Measurements from ENCODE around the gene TKFC. TPM values are rescaled to one million over a fixed set of nuclear protein-coding genes. Genes with fewer than 3 reads are reported as not detected.
A peak's percentile ranks its signal among the peaks of the same experiment; 100 is the strongest.

Gene TKFC
- total RNA-seq, 1 donor from 2014 or later, result 7.3 TPM

GRCh38 chr11:61332281-61332796 lies 689 bp upstream of the TKFC start:
- H3K4me1 ChIP-seq, result peaks cover 0 to 20% of the 10 kb centered on the region in 2 donors
- no peak for DNase-seq (ENCODE audit: low spot score in 2 of 2)
- H3K27me3 ChIP-seq, result no peaks in the 10 kb centered on the region

GRCh38 chr11:61333550-61334433 lies 764 bp downstream of the TKFC start:
- intact Hi-C loops (cut with DNase I), result loop anchor here (2.0 kb wide), 1 partner anchor 95 kb away; the partner anchor contains the start of gene CPSF7
- TF ChIP-seq, protein P1, sequence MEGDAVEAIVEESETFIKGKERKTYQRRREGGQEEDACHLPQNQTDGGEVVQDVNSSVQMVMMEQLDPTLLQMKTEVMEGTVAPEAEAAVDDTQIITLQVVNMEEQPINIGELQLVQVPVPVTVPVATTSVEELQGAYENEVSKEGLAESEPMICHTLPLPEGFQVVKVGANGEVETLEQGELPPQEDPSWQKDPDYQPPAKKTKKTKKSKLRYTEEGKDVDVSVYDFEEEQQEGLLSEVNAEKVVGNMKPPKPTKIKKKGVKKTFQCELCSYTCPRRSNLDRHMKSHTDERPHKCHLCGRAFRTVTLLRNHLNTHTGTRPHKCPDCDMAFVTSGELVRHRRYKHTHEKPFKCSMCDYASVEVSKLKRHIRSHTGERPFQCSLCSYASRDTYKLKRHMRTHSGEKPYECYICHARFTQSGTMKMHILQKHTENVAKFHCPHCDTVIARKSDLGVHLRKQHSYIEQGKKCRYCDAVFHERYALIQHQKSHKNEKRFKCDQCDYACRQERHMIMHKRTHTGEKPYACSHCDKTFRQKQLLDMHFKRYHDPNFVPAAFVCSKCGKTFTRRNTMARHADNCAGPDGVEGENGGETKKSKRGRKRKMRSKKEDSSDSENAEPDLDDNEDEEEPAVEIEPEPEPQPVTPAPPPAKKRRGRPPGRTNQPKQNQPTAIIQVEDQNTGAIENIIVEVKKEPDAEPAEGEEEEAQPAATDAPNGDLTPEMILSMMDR (IDR thresholded peaks at IDR 0.05), result no peak
- Histone ChIP-seq H3K27ac (peak overlapping the region; percentile 92 to 93), H3K36me3 (peaks cover under 1 to 15% of the 10 kb centered on the region in 2 donors), H3K4me1 (peaks cover 0 to 20% of the 10 kb centered on the region in 2 donors), H3K27me3 (no peaks in the 10 kb centered on the region), H3K4me3 (peak overlapping the region; percentile 97 to 98), H3K9me3 (no peaks in the 10 kb centered on the region)
- DNase-seq (ENCODE audit: low spot score in 2 of 2), result no peak

More at GRCh38 chr11:61332281-61332796, 689 bp upstream of the TKFC start:
- Histone ChIP-seq H3K4me3 (peak overlapping the region; percentile 97 to 98), H3K9me3 (no peaks in the 10 kb centered on the region), H3K36me3 (peaks cover 3 to 23% of the 10 kb centered on the region in 2 donors), H3K27ac (peak overlapping the region; percentile 92 to 93)
- intact Hi-C loops (cut with DNase I), result loop anchor here (2.0 kb wide), 1 partner anchor 96 kb away; the partner anchor contains the start of gene CPSF7
- TF ChIP-seq, protein P1 (IDR thresholded peaks at IDR 0.05), result no peak

GRCh38 chr11:61334434-61335354 lies 1.7 kb downstream of the TKFC start:
- H3K4me3 ChIP-seq, result no peak overlapping the region
- H3K27me3 ChIP-seq, result no peaks in the 10 kb centered on the region
- H3K9me3 ChIP-seq, result no peaks in the 10 kb centered on the region
- peaks cover 0 to 20% of the 10 kb centered on the region in 2 donors for H3K4me1 ChIP-seq
- peaks cover 5 to 6% of the 10 kb centered on the region in 2 donors for H3K36me3 ChIP-seq
- intact Hi-C loops (cut with DNase I), result no loop called here
- TF ChIP-seq, protein P1 (IDR thresholded peaks at IDR 0.05), result no peak
- no peak for DNase-seq (ENCODE audit: low spot score in 2 of 2)
- peak overlapping the region in 1 of 2 donors; percentile 67 for H3K27ac ChIP-seq

DNA sequence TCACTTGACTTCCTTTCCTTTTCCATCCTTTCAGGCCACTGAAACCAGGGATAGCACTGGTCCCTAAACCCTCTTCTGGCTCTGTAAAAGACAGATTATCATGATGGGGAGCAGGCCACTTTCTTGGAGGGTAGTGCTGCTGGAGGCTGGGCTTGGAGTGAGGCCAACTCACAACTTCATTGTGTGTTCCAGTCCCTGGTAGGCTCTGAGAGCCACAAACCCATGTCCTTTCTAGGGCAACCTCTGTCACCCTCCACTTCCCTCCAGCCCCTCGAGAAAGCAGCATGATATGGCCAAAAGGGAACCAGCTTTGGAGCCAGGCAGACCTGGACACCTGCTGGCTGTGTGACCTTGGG lies 2.3 kb downstream of the TKFC start:
- H3K27me3 ChIP-seq, result no peaks in the 10 kb centered on the region

More for the DNA sequence above, 2.3 kb downstream of the TKFC start:
- Histone ChIP-seq H3K4me3 (no peak overlapping the region), H3K27ac (peak overlapping the region in 1 of 2 donors; percentile 67), H3K36me3 (peaks cover 5 to 6% of the 10 kb centered on the region in 2 donors), H3K9me3 (no peaks in the 10 kb centered on the region), H3K4me1 (peaks cover 0 to 20% of the 10 kb centered on the region in 2 donors)
- TF ChIP-seq, protein P1 (IDR thresholded peaks at IDR 0.05), result no peak
- no peak for DNase-seq (ENCODE audit: low spot score in 2 of 2)
- intact Hi-C loops (cut with DNase I), result no loop called here
